Caco-2 (cell line): ENCODE data around the gene BMERB1. TPM values are rescaled to one million over a fixed set of nuclear protein-coding genes. Genes with fewer than 3 reads are reported as not detected.

Experiments
- BruUV-seq: library from RNA; stranded (reverse); fragments of 400-500 nt; replicated peaks from 2 replicates; lab custom pipeline; 2021; lab: Mats Ljungman, UMichigan
- CTCF ChIA-PET: fragments of 300-600 bp; sonication (Branson Sonifier 250); formaldehyde crosslinking; loops from one replicate; lab custom pipeline; 2022; ENCODE audit warnings: antibody characterized with exemption; lab: Charles Lee
- POLR2A ChIA-PET: fragments of 300-600 bp; sonication (Branson Sonifier 250); formaldehyde crosslinking; loops from one replicate; lab custom pipeline; 2022; ENCODE audit warnings: antibody characterized with exemption; lab: Charles Lee
- DNase-seq, 2 experiments: peaks; one replicate each; pipeline versions ENCODE4 v3.0.0 to v3.0.0-alpha.2; 2020 to 2022
- H3K27me3 ChIP-seq: replicated peaks from 2 replicates; pipeline ENCODE4 v1.6.0; 2011; ENCODE audit warnings: low read length; ENCODE audit not compliant: control insufficient read depth, insufficient read depth
- H3K36me3 ChIP-seq: 2 replicates; pipeline ENCODE4 v1.5.1; 2011; ENCODE audit warnings: low read length; ENCODE audit not compliant: control insufficient read depth, insufficient read depth
- H3K4me1 ChIP-seq: fragments of 250-450 bp; sonication (Bioruptor Pico); 2 replicates; pipeline ENCODE4 v1.5.1; 2020; ENCODE audit warnings: mild to moderate bottlenecking
- H3K4me3 ChIP-seq: 2 replicates; pipeline ENCODE4 v1.5.1; 2011; ENCODE audit warnings: low read depth, mild to moderate bottlenecking, control low read depth, low read length
- H3K9me3 ChIP-seq: fragments of 250-450 bp; sonication (Bioruptor Pico); 2 replicates; pipeline ENCODE4 v1.5.1; 2020; ENCODE audit warnings: mild to moderate bottlenecking, moderate library complexity
- H3K27ac Mint-ChIP-seq: one replicate; pipeline ENCODE4 v1.8.0; 2022; ENCODE audit warnings: mixed read lengths; ENCODE audit not compliant: unreplicated experiment
- H3K27me3 Mint-ChIP-seq: one replicate; pipeline ENCODE4 v1.8.0; 2022; ENCODE audit warnings: mixed read lengths; ENCODE audit not compliant: insufficient read depth, unreplicated experiment
- H3K36me3 Mint-ChIP-seq: one replicate; pipeline ENCODE4 v1.8.0; 2022; ENCODE audit warnings: mild to moderate bottlenecking, mixed read lengths; ENCODE audit not compliant: insufficient read depth, unreplicated experiment
- H3K4me1 Mint-ChIP-seq: one replicate; pipeline ENCODE4 v1.8.0; 2022; ENCODE audit warnings: low read depth, mixed read lengths; ENCODE audit not compliant: unreplicated experiment
- H3K4me3 Mint-ChIP-seq: one replicate; pipeline ENCODE4 v1.8.0; 2022; ENCODE audit warnings: mild to moderate bottlenecking, moderate library complexity, mixed read lengths; ENCODE audit not compliant: unreplicated experiment
- H3K9me3 Mint-ChIP-seq: one replicate; pipeline ENCODE4 v1.8.0; 2022; ENCODE audit warnings: mixed read lengths; ENCODE audit not compliant: unreplicated experiment
- CTCF ChIP-seq, 2 experiments: fragments of 200-600 bp in 1 of 2; IDR thresholded peaks; 1 replicate in 1 of 2; 2 replicates in 1 of 2; pipeline versions ENCODE4 v1.5.1 to v1.8.0; 2011 to 2022; ENCODE audit warnings: antibody characterized with exemption in 1 of 2, control low read depth in 1 of 2, inconsistent platforms in 1 of 2, low read depth in 1 of 2, low read length in 1 of 2, mild to moderate bottlenecking in 1 of 2, moderate library complexity in 1 of 2; ENCODE audit not compliant: insufficient read depth in 1 of 2, severe bottlenecking in 1 of 2, unreplicated experiment in 1 of 2
- intact Hi-C: fragments of 100-400 bp; cut with micrococcal nuclease; formaldehyde crosslinking; loops from one replicate; pipeline ENCODE4 v1.10.0; 2022; ENCODE audit not compliant: unreplicated experiment
- total RNA-seq: library from RNA; stranded (reverse); gene quantifications from 2 replicates; pipeline ENCODE4 v1.2.3, GENCODE V29; 2022

BMERB1 gene
- total RNA-seq, 1 experiment from 2014 or later: not detected

GRCh38 chr16:15574614-15574948 is 140.2 kb downstream of the BMERB1 start:
- Mint-ChIP-seq H3K27me3 (no peaks in the 10 kb centered on the region), H3K4me1 (no peaks in the 10 kb centered on the region), H3K36me3 (no peaks in the 10 kb centered on the region), H3K4me3 (no peak overlapping the region), H3K9me3 (no peaks in the 10 kb centered on the region), H3K27ac (no peak overlapping the region)
- DNase-seq: no peak
- POLR2A ChIA-PET: no interaction called here
- BruUV-seq: no TSS peak
- H3K4me1 ChIP-seq: peaks cover 7% of the 10 kb centered on the region; the same call in 1 of the 2 replicates
- CTCF ChIA-PET: no interaction called here
- intact Hi-C loops: no loop called here
- H3K9me3 ChIP-seq: no peaks in the 10 kb centered on the region
- H3K4me3 ChIP-seq: no peak overlapping the region
- H3K27me3 ChIP-seq: no peaks in the 10 kb centered on the region
- H3K36me3 ChIP-seq: no peaks in the 10 kb centered on the region
- no peak for TF ChIP-seq CTCF (IDR thresholded peaks at IDR 0.05; ENCODE audit: insufficient read depth in 1 of 2, low read depth in 1 of 2, low read length in 1 of 2, severe bottlenecking in 1 of 2, unreplicated experiment in 1 of 2)

GRCh38 chr16:15575293-15576049 is 141.1 kb downstream of the BMERB1 start:
- DNase-seq: no peak
- intact Hi-C loops: no loop called here
- peaks cover 7% of the 10 kb centered on the region; the same call in 1 of the 2 replicates for H3K4me1 ChIP-seq
- POLR2A ChIA-PET: no interaction called here
- no peaks in the 10 kb centered on the region for H3K9me3 ChIP-seq
- H3K4me3 ChIP-seq: no peak overlapping the region
- Mint-ChIP-seq H3K36me3 (no peaks in the 10 kb centered on the region), H3K27ac (no peak overlapping the region), H3K27me3 (no peaks in the 10 kb centered on the region), H3K4me3 (no peak overlapping the region), H3K9me3 (no peaks in the 10 kb centered on the region), H3K4me1 (no peaks in the 10 kb centered on the region)
- BruUV-seq: no TSS peak
- no peak for TF ChIP-seq CTCF (IDR thresholded peaks at IDR 0.05; ENCODE audit: insufficient read depth in 1 of 2, low read depth in 1 of 2, low read length in 1 of 2, severe bottlenecking in 1 of 2, unreplicated experiment in 1 of 2)
- H3K36me3 ChIP-seq: no peaks in the 10 kb centered on the region
- no peaks in the 10 kb centered on the region for H3K27me3 ChIP-seq
- CTCF ChIA-PET: no interaction called here

GRCh38 chr16:15576960-15577958 is 142.9 kb downstream of the BMERB1 start:
- no peaks in the 10 kb centered on the region for H3K9me3 ChIP-seq
- TF ChIP-seq CTCF (IDR thresholded peaks at IDR 0.05; ENCODE audit: insufficient read depth in 1 of 2, low read depth in 1 of 2, low read length in 1 of 2, severe bottlenecking in 1 of 2, unreplicated experiment in 1 of 2): no peak
- peaks cover 7% of the 10 kb centered on the region; the same call in 1 of the 2 replicates for H3K4me1 ChIP-seq
- BruUV-seq: no TSS peak
- H3K9me3 Mint-ChIP-seq: no peaks in the 10 kb centered on the region
- H3K4me3 ChIP-seq: no peak overlapping the region
- no peaks in the 10 kb centered on the region for H3K4me1 Mint-ChIP-seq
- no peaks in the 10 kb centered on the region for H3K27me3 ChIP-seq
- ChIA-PET CTCF (interaction anchor here (0.6 kb wide), 1 partner anchor 522 kb away, joined by 3 read pairs; no protein-coding TSS in a partner anchor), POLR2A (no interaction called here)
- H3K27me3 Mint-ChIP-seq: no peaks in the 10 kb centered on the region
- no peak overlapping the region for H3K27ac Mint-ChIP-seq
- no peak overlapping the region for H3K4me3 Mint-ChIP-seq
- peak; percentile 20 to 53 for DNase-seq
- H3K36me3 Mint-ChIP-seq: no peaks in the 10 kb centered on the region
- intact Hi-C loops: loop anchor here (1.0 kb wide), 1 partner anchor 8 kb away; no protein-coding TSS in a partner anchor
- H3K36me3 ChIP-seq: no peaks in the 10 kb centered on the region
